ENCODE measurements around the gene GAB2.

Gene GAB2

GRCh38 chr11:78221396-78222315 is 196.0 kb downstream of the GAB2 start:
- DNase-seq (ENCODE audit: extremely low read depth, insufficient read length) = no peak
- Histone ChIP-seq H3K4me3 (replicated peaks; ENCODE audit: low read depth, low read length) (no peak overlapping the region), H3K36me3 (ENCODE audit: control insufficient read depth, insufficient read depth, low read length) (peaks cover 1% of the 10 kb centered on the region), H3K27me3 (replicated peaks; ENCODE audit: control insufficient read depth, insufficient read depth, low read length) (no peaks in the 10 kb centered on the region)
- no peak for TF ChIP-seq CTCF (IDR thresholded peaks at IDR 0.05; ENCODE audit: insufficient read depth, low read length, poor library complexity, severe bottlenecking)

DNA sequence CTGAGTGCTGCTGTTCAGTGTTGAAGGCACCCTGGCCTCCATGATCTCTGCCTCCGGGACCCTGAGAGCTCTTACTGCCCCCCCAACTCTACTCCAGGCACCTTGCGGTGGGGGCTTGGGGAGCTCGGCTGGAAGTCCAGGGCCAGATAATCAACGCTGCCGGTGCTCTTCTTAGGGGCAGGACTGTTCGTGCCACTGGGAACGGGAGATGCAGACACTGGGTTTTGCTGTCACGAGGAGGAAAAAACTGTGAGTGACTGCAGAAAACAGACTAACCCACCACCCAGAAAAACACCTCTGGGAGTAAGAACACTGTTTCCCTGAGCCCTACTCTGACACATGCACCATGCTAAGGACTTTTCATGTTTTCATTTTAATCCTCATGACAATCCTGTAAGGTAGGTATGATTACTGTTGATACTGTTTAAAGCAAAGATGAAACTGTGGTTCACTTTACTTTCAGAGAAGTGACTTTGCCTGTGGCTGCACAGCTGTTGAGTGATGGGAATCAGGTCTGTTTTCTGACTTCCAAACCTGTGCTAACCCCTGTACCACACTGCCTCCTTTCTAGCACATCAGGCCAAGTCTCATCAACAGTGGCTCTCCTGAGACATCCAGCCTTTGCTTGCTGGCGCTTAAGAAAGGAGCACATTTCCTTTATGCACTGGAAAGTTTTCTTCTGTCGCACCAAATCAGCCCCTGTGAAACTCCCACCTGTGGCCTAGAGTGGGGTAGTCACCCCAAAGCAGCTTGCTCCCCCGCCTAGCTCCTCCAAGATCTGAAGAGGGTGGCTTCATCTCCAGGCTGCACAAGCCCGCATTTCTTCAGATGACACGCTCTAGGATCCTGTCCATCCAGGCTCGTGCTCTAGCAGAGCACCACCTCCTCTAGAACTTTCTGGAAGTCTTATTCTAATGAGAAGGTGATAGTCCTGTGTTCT is 197.1 kb downstream of the GAB2 start:
- Histone ChIP-seq H3K4me3 (replicated peaks; ENCODE audit: low read depth, low read length) (no peak overlapping the region), H3K27me3 (replicated peaks; ENCODE audit: control insufficient read depth, insufficient read depth, low read length) (no peaks in the 10 kb centered on the region), H3K36me3 (ENCODE audit: control insufficient read depth, insufficient read depth, low read length) (peaks cover 1% of the 10 kb centered on the region)
- TF ChIP-seq CTCF (IDR thresholded peaks at IDR 0.05; ENCODE audit: insufficient read depth, low read length, poor library complexity, severe bottlenecking) = no peak
- no peak for DNase-seq (ENCODE audit: extremely low read depth, insufficient read length)

- no peak overlapping the region for H3K4me3 ChIP-seq (replicated peaks; ENCODE audit: low read depth, low read length)
- peaks cover 1% of the 10 kb centered on the region for H3K36me3 ChIP-seq (ENCODE audit: control insufficient read depth, insufficient read depth, low read length)
- H3K27me3 ChIP-seq (replicated peaks; ENCODE audit: control insufficient read depth, insufficient read depth, low read length) = no peaks in the 10 kb centered on the region
- TF ChIP-seq CTCF (IDR thresholded peaks at IDR 0.05; ENCODE audit: insufficient read depth, low read length, poor library complexity, severe bottlenecking) = no peak
- no peak for DNase-seq (ENCODE audit: extremely low read depth, insufficient read length)
Observed at GRCh38 chr11:78219493-78220217, 198.0 kb downstream of the GAB2 start.

- DNase-seq (ENCODE audit: extremely low read depth, insufficient read length) = no peak
- no peak for TF ChIP-seq CTCF (IDR thresholded peaks at IDR 0.05; ENCODE audit: insufficient read depth, low read length, poor library complexity, severe bottlenecking)
- H3K27me3 ChIP-seq (replicated peaks; ENCODE audit: control insufficient read depth, insufficient read depth, low read length) = no peaks in the 10 kb centered on the region
- H3K36me3 ChIP-seq (ENCODE audit: control insufficient read depth, insufficient read depth, low read length) = peaks cover 1% of the 10 kb centered on the region
- no peak overlapping the region for H3K4me3 ChIP-seq (replicated peaks; ENCODE audit: low read depth, low read length)
Observed at GRCh38 chr11:78218707-78219492, 198.7 kb downstream of the GAB2 start.
